Natural killer cell treated with Interleukin-12 subunit alpha and Interleukin-12 subunit beta and Interleukin-15 and Interleukin-18, amount 100 ng/mL, for 72 hours (primary cell): ENCODE results near the gene SLC25A44. TPM values are rescaled to one million over a fixed set of nuclear protein-coding genes. Genes with fewer than 3 reads are reported as not detected.

ENCODE experiments used
- ATAC-seq, 2 donors: fragments of 150-1000 bp; cut with Tn5 transposase in 1 of 2; sonication (Bioruptor Pico), chemical (Tn5 transposase) in 1 of 2; 2 replicates each; pipeline ENCODE4 v1.10.0; 2021
- DNase-seq: peaks from one replicate; pipeline ENCODE4 v3.0.0; 2022; ENCODE audit warnings: low spot score
- H3K27ac Mint-ChIP-seq, 2 donors: 1 replicate in 1 of 2; 2 replicates in 1 of 2; pipeline ENCODE4 v1.8.0; 2022; ENCODE audit warnings: mixed read lengths in 2 of 2, mild to moderate bottlenecking in 1 of 2, moderate library complexity in 1 of 2
- H3K27me3 Mint-ChIP-seq, 2 donors: 1 replicate in 1 of 2; 2 replicates in 1 of 2; pipeline ENCODE4 v1.8.0; 2022; ENCODE audit warnings: mixed read lengths in 2 of 2
- H3K36me3 Mint-ChIP-seq: one replicate; pipeline ENCODE4 v1.8.0; 2022; ENCODE audit warnings: mixed read lengths
- H3K4me1 Mint-ChIP-seq, 2 donors: 1 replicate in 1 of 2; 2 replicates in 1 of 2; pipeline ENCODE4 v1.8.0; 2022; ENCODE audit warnings: low read depth in 2 of 2, mixed read lengths in 2 of 2, mild to moderate bottlenecking in 1 of 2
- H3K4me3 Mint-ChIP-seq: one replicate; pipeline ENCODE4 v1.8.0; 2022; ENCODE audit warnings: mixed read lengths
- H3K9me3 Mint-ChIP-seq: 2 replicates; pipeline ENCODE4 v1.8.0; 2022; ENCODE audit warnings: mixed read lengths
- total RNA-seq, 2 donors: library from RNA; stranded (reverse); gene quantifications; one replicate each; pipeline ENCODE4 v1.2.3, GENCODE V29; 2022

The SLC25A44 gene
- total RNA-seq, 2 donors from 2014 or later, result 54.4 to 56.6 TPM

DNA sequence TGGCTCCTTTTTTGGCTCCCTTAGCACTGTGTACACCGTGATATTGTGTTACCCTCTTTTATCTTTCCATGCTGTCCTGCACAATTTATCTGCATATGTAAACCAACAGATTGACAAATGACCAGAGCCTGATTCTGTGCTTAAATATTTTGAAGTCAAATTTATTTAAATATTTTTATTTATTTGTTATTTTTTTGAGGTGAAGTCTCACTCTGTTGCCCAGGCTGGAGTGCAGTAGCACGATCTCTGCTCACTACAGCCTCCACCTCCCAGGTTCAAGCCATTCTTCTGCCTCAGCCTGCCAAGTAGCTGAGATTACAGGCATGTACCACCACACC lies 31.7 kb downstream of the SLC25A44 start:
- peaks cover 54% of the 10 kb centered on the region for H3K36me3 Mint-ChIP-seq

DNA sequence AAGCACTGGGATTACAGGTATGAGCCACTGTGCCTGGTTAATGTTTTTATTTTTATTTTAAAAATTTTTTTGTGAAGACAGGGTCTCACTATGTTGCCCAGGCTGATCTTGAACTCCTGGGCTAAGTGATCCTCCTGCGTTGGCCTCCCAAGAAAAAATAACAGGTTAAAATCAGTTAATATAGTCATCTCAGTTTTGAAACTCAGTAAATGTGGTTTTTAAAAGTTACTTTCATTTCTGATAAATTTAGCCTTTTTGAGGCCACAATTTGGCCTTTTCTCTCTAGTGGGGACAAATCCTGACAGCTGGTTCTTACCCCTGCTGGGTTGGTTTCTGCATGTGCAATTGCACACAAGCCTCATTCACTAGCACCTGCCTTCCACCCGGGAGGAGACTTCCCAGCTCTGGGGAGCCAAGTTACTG lies 32.2 kb downstream of the SLC25A44 start:
- peak; percentile 53 to 61 for ATAC-seq
- H3K9me3 Mint-ChIP-seq, result peaks cover 3% of the 10 kb centered on the region
- peaks cover 49% of the 10 kb centered on the region for H3K36me3 Mint-ChIP-seq
- H3K4me3 Mint-ChIP-seq, result peak overlapping the region; percentile 68
- peaks cover 47 to 53% of the 10 kb centered on the region in 2 donors for H3K4me1 Mint-ChIP-seq
- no peak for DNase-seq
- H3K27me3 Mint-ChIP-seq, result no peaks in the 10 kb centered on the region
- H3K27ac Mint-ChIP-seq, result peak overlapping the region; percentile 87 to 92

More for the DNA sequence above, 31.7 kb downstream of the SLC25A44 start:
- ATAC-seq (no peak), DNase-seq (no peak)
- peaks cover 52 to 57% of the 10 kb centered on the region in 2 donors for H3K4me1 Mint-ChIP-seq
- peak overlapping the region; percentile 72 for H3K4me3 Mint-ChIP-seq
- peaks cover 5% of the 10 kb centered on the region for H3K9me3 Mint-ChIP-seq
- peak overlapping the region; percentile 87 to 92 for H3K27ac Mint-ChIP-seq
- H3K27me3 Mint-ChIP-seq, result no peaks in the 10 kb centered on the region

DNA sequence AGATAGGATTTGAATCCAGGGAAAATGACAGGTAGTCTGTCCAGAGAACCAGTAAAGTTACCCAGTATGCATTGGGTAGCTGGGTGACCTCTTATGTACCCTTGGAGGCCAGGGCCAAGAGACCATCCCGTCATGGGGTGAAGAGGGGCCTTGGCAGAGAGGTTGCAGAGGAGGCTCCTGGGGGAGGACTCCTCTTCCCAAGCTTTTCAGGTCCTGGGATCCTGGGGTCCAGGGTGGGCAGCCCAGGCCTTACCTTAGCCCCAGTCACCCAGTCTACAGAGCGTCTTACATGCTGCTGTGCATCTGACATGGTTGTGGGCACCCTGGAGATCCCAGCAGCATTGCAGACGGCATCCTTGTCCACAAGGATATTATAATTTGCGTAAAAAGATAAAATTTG lies 32.9 kb downstream of the SLC25A44 start:
- H3K4me3 Mint-ChIP-seq, result peak overlapping the region; percentile 68
- DNase-seq (no peak), ATAC-seq (no peak)
- no peaks in the 10 kb centered on the region for H3K9me3 Mint-ChIP-seq
- peaks cover 41 to 47% of the 10 kb centered on the region in 2 donors for H3K4me1 Mint-ChIP-seq
- H3K36me3 Mint-ChIP-seq, result peaks cover 43% of the 10 kb centered on the region
- no peaks in the 10 kb centered on the region for H3K27me3 Mint-ChIP-seq
- peak overlapping the region; percentile 87 to 92 for H3K27ac Mint-ChIP-seq

DNA sequence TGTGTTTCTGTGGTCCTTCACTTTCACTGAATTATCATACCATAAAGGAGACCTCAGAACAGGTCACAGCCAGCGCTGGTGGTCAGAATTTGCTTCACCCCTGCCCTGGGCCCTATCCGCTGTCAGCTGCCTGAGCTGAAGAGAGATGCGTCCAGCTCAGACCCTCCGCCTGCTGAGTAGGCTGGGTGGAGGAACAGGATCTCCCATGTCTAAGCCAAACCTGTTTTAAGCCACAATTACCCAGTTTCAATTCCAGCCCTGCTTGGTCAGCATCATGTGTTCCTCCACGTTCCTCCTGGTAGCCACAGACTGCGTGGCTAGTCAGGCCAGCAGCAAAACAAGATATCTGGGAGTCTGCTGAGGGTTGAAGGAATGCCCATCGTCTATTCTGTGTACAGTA lies 34.6 kb downstream of the SLC25A44 start:
- no peaks in the 10 kb centered on the region for H3K9me3 Mint-ChIP-seq
- DNase-seq, result no peak
- ATAC-seq, result peak; percentile 13 to 46
- no peaks in the 10 kb centered on the region for H3K27me3 Mint-ChIP-seq
- peaks cover 24 to 30% of the 10 kb centered on the region in 2 donors for H3K4me1 Mint-ChIP-seq
- H3K36me3 Mint-ChIP-seq, result peaks cover 29% of the 10 kb centered on the region
- H3K27ac Mint-ChIP-seq, result peak overlapping the region; percentile 79 to 85
- H3K4me3 Mint-ChIP-seq, result peak overlapping the region; percentile 65

DNA sequence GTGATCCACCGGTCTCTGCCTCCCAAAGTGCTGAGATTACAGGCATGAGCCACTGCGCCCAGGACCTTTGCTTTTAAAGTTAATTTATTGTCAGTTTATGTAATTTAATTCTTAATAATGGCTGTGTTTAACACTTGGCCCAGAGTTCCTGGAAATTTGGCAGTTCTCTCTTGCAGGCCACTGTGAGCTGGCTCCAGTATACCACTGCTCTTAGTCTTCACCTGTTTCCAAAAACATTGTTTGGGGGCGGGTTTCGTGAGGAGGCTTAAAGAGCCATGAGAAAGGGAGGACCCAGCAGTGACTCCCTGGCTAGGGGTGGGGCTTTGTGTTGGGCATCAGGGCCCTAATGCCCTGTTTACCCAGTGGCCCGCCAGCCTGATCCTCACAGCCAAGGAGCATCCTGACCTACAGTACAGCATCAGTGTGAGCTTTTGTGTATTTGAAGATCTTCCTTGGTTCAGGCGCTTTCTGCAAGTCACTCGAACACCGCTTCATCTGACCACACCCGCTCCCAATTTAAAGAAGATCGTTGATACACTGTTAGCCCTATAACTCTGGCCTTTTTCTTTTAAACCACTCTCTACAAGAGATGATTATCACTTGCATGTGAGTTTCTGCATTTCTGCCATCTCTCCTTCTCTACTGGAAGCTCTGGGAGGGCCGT lies 36.0 kb downstream of the SLC25A44 start:
- peaks cover 24% of the 10 kb centered on the region for H3K36me3 Mint-ChIP-seq
- H3K27ac Mint-ChIP-seq, result peak overlapping the region in 1 of 2 donors; percentile 62
- peaks cover 20 to 27% of the 10 kb centered on the region in 2 donors for H3K4me1 Mint-ChIP-seq
- no peak overlapping the region for H3K4me3 Mint-ChIP-seq
- H3K9me3 Mint-ChIP-seq, result no peaks in the 10 kb centered on the region
- no peaks in the 10 kb centered on the region for H3K27me3 Mint-ChIP-seq
- ATAC-seq (no peak), DNase-seq (no peak)

DNA sequence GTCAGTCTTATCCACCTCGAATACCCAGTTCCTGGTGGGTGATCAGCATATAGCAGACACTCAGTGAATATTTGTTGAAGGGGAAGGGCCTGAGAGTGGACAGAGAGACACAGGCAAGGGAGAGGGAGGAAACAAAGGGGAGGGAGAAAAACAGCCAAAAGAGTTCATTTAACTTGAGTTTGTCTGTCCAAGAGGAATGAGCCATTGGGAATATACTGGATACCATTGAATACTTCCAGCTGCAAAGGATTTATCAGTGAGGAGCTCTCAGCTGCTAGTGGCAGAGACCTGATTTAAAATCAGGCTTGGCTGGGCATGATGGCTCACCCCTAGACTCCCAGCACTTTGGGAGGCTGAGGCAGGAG lies 36.6 kb downstream of the SLC25A44 start:
- Mint-ChIP-seq H3K4me3 (no peak overlapping the region), H3K9me3 (no peaks in the 10 kb centered on the region), H3K36me3 (peaks cover 20% of the 10 kb centered on the region), H3K4me1 (peaks cover 16 to 24% of the 10 kb centered on the region in 2 donors), H3K27me3 (no peaks in the 10 kb centered on the region), H3K27ac (peak overlapping the region in 1 of 2 donors; percentile 62)
- ATAC-seq (no peak), DNase-seq (no peak)

DNA sequence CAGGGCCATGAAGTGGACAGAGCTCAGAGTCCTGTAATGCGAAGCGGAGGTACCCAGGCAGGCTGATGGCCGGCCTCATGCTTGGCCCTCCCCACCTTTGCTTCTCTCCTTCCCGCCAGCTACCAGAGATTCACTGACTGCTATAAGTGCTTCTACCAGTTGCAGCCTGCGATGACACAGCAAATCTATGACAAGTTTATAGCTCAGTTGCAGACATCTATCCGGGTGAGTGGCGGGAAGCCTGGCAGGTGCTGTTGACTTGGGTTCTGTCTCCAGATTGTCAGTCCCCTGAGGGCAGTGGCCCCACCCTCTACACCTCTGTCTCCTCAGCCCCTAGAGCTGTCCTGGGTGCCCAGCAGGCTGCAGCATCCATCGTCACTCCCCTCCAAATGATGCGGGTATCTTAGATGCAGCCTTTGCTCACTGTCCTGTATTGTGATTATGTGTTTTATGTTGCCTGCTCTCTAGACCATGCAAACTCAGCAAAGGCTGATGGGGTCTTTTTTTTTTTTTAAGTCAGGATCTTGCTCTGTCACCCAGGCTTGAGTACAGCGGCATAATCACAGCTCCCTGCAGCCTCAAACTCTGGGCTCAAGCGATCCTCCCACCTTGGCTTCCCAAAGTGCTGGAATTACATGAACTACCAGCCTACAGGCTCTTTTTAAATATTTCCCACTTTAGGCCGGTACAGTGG lies 38.4 kb downstream of the SLC25A44 start:
- Mint-ChIP-seq H3K36me3 (peaks cover 17% of the 10 kb centered on the region), H3K9me3 (no peaks in the 10 kb centered on the region), H3K4me1 (peaks cover 7 to 21% of the 10 kb centered on the region in 2 donors), H3K27ac (no peak overlapping the region), H3K4me3 (no peak overlapping the region), H3K27me3 (no peaks in the 10 kb centered on the region)
- ATAC-seq, result no peak
- DNase-seq, result no peak

DNA sequence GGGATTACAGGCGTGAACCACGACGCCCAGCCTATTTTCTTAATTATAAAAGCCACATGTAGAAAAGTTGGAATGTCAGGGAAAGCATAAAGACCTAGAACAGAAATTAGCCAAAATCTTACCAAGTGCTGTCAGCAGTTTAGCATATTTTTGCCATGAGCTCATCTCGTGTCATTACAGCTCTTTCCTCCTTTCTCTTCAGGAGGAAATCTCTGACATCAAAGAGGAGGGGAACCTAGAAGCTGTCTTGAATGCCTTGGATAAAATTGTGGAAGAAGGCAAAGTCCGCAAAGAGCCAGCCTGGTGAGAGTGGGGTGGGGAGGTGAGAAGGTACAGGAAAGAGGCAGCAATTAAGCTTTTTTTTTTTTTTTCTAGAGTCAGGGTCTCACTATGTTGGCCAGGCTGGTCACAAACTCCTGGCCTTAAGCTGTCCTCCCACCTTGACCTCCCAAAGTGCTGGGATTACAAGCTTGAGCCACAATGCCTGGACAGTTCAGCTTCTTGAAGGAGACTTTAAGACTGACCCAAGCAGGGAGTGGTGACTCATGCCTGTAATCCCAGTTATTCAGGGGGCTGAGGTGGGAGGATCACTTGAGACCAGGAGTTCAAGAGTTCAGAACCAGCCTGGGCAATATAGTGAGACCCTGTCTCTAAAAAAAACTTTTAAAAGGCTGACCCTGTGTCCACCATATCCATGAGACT lies 39.7 kb downstream of the SLC25A44 start:
- Mint-ChIP-seq H3K9me3 (no peaks in the 10 kb centered on the region), H3K4me1 (peaks cover 1 to 16% of the 10 kb centered on the region in 2 donors), H3K4me3 (no peak overlapping the region), H3K27ac (no peak overlapping the region), H3K36me3 (peaks cover 17% of the 10 kb centered on the region), H3K27me3 (no peaks in the 10 kb centered on the region)
- ATAC-seq (no peak), DNase-seq (no peak)

DNA sequence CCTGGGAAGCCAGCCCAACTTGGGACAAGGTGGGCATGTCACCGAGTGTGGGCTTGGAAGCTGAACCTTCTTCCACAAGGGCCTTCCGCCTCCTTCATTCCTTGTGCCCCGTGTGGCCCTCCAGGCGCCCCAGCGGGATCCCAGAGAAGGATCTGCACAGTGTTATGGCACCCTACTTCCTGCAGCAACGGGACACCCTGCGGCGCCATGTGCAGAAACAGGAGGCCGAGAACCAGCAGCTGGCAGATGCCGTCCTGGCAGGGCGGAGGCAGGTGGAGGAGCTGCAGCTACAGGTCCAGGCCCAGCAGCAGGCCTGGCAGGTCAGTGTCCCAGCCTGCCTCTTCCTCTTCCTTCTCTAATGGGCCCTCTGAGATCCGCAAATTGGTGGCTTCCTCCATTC lies 42.3 kb downstream of the SLC25A44 start:
- ATAC-seq, result no peak
- no peak for DNase-seq
- Mint-ChIP-seq H3K27ac (no peak overlapping the region), H3K4me1 (peaks cover 0 to 8% of the 10 kb centered on the region in 2 donors), H3K27me3 (no peaks in the 10 kb centered on the region), H3K9me3 (no peaks in the 10 kb centered on the region), H3K4me3 (no peak overlapping the region), H3K36me3 (peaks cover 16% of the 10 kb centered on the region)

DNA sequence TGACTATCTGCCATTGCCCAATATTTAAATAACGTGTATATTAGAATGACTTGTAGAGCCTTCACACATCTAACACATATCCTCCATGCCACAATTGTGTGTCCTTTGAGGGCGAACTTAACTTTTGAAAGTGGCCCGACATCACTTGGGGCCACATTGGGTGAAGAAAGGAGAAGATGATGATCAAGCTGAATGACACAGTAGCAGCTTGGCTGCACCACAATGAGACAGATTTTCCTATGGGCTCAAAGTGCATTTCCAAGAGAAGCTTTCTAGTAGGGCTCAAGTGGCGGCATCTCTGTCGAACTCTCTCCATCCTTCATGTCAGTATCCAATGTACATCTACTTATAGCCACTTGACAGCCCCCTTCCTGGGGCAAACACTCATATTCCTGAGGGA lies 44.3 kb downstream of the SLC25A44 start:
- H3K36me3 Mint-ChIP-seq, result peaks cover 16% of the 10 kb centered on the region
- no peaks in the 10 kb centered on the region for H3K9me3 Mint-ChIP-seq
- ATAC-seq (no peak), DNase-seq (no peak)
- H3K27me3 Mint-ChIP-seq, result no peaks in the 10 kb centered on the region
- peaks cover 0 to 9% of the 10 kb centered on the region in 2 donors for H3K4me1 Mint-ChIP-seq
- no peak overlapping the region for H3K4me3 Mint-ChIP-seq
- H3K27ac Mint-ChIP-seq, result no peak overlapping the region

DNA sequence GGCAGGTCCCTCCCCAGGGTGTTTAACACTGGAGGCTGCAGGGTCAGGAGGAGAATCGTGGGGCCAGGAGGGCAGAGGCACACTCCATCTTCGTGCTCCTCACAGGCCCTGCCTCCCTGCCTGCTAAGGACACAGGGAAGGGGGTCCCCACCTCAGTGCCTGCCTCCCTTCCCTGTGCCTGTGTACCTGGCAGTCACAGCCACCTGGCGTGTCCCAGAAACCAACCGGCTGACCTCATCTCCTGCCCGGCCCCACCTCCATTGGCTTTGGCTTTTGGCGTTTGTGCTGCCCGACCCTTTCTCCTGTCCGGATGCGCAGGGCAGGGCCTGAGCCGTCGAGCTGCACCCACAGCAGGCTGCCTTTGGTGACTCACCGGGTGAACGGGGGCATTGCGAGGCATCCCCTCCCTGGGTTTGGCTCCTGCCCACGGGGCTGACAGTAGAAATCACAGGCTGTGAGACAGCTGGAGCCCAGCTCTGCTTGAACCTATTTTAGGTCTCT lies 47.5 kb downstream of the SLC25A44 start:
- no peak for DNase-seq
- peak overlapping the region in 1 of 2 donors; percentile 37 for H3K27ac Mint-ChIP-seq

DNA sequence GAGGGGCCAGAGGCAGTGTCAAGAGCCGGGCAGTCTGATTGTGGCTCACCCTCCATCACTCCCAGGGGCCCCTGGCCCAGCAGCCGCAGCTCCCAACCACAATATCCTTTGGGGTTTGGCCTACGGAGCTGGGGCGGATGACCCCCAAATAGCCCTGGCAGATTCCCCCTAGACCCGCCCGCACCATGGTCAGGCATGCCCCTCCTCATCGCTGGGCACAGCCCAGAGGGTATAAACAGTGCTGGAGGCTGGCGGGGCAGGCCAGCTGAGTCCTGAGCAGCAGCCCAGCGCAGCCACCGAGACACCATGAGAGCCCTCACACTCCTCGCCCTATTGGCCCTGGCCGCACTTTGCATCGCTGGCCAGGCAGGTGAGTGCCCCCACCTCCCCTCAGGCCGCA lies 48.0 kb downstream of the SLC25A44 start, which contains the start of gene BGLAP:
BGLAP (plus strand) TSS at position 259 of the 400 bp plus-strand sequence; CDS start at position 307, 48 bp downstream.
- no peaks in the 10 kb centered on the region for H3K27me3 Mint-ChIP-seq
- peaks cover 15% of the 10 kb centered on the region for H3K36me3 Mint-ChIP-seq
- H3K9me3 Mint-ChIP-seq, result no peaks in the 10 kb centered on the region
- peaks cover 13 to 20% of the 10 kb centered on the region in 2 donors for H3K4me1 Mint-ChIP-seq
- no peak for ATAC-seq
- DNase-seq, result no peak
- peak within 1 kb of the TSS in 1 of 2 donors; percentile 37 for H3K27ac Mint-ChIP-seq
- H3K4me3 Mint-ChIP-seq, result no peak within 1 kb of the TSS

More for the DNA sequence above, 47.5 kb downstream of the SLC25A44 start:
- Mint-ChIP-seq H3K27me3 (no peaks in the 10 kb centered on the region), H3K4me1 (peaks cover 13 to 20% of the 10 kb centered on the region in 2 donors), H3K9me3 (no peaks in the 10 kb centered on the region), H3K36me3 (peaks cover 16% of the 10 kb centered on the region), H3K4me3 (no peak overlapping the region)
- ATAC-seq, result no peak

DNA sequence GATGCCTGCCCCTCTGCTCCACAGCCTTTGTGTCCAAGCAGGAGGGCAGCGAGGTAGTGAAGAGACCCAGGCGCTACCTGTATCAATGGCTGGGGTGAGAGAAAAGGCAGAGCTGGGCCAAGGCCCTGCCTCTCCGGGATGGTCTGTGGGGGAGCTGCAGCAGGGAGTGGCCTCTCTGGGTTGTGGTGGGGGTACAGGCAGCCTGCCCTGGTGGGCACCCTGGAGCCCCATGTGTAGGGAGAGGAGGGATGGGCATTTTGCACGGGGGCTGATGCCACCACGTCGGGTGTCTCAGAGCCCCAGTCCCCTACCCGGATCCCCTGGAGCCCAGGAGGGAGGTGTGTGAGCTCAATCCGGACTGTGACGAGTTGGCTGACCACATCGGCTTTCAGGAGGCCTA lies 48.8 kb downstream of the SLC25A44 start:
- no peak overlapping the region for H3K4me3 Mint-ChIP-seq
- no peak overlapping the region for H3K27ac Mint-ChIP-seq
- no peaks in the 10 kb centered on the region for H3K27me3 Mint-ChIP-seq
- ATAC-seq (no peak), DNase-seq (no peak)
- peaks cover 13 to 20% of the 10 kb centered on the region in 2 donors for H3K4me1 Mint-ChIP-seq
- no peaks in the 10 kb centered on the region for H3K9me3 Mint-ChIP-seq
- H3K36me3 Mint-ChIP-seq, result peaks cover 11% of the 10 kb centered on the region

DNA sequence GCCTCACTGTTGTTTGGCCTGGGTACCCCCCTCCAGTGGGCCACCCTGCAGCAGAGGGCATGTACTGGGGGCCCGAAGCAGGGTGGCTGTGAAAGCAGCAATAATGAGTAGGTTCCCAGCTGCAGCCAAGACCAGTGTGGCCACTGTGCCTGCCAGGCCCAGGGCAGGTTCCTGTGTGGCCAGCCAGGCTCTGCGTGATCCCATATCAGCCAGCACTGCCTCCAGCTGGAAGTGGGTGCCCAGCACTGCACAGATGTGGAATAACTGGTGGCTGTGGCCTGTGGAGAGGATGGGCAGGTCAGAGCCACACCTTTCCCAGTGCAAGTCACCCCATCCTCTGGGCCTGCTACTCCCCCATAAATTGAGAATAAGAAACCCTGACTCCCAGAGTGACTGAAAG lies 50.2 kb downstream of the SLC25A44 start:
- peaks cover 6% of the 10 kb centered on the region for H3K36me3 Mint-ChIP-seq
- DNase-seq (no peak), ATAC-seq (no peak)
- H3K4me3 Mint-ChIP-seq, result no peak overlapping the region
- H3K9me3 Mint-ChIP-seq, result no peaks in the 10 kb centered on the region
- no peak overlapping the region for H3K27ac Mint-ChIP-seq
- peaks cover 13 to 21% of the 10 kb centered on the region in 2 donors for H3K4me1 Mint-ChIP-seq
- H3K27me3 Mint-ChIP-seq, result no peaks in the 10 kb centered on the region
